ENCODE measurements around the gene CABLES1. TPM values are rescaled to one million over a fixed set of nuclear protein-coding genes. Genes with fewer than 3 reads are reported as not detected.

The CABLES1 gene
- total RNA-seq, 4 donors from 2014 or later = 4.0 to 24.0 (median 10.2) TPM

DNA sequence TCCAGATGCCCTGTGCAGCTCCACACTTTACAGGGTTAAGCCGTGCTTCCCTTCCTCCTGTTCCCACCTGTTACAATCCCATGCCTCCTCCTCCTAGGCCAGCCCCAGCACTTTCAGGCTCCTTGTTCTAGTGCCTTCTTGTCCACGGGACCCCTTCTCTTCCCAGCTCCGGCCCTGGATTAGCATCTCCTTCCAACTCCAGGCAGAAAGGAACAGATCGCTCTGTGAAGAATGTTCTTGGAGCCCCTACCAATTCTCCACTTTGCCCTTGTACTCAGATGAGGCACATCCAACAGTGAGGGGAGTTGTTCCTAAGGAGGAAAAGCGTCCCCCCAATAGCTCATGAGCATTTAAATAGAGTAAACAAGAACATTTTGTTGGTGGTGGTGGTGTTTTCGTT lies 72.7 kb downstream of the CABLES1 start:
- Histone ChIP-seq H3K27me3 (no peaks in the 10 kb centered on the region), H3K36me3 (peaks cover 0 to 5% of the 10 kb centered on the region in 2 donors), H3K4me1 (no peaks in the 10 kb centered on the region), H3K4me3 (no peak overlapping the region), H3K9me3 (peaks cover 0 to 5% (median 0%) of the 10 kb centered on the region in 3 donors), H3K27ac (no peak overlapping the region)
- ATAC-seq = no peak
- TF ChIP-seq POLR2A (IDR thresholded peaks at IDR 0.05) = no peak
- TF ChIP-seq EP300 (IDR thresholded peaks at IDR 0.05) = no peak
- no peak for TF ChIP-seq POLR2AphosphoS5 (IDR thresholded peaks at IDR 0.05)
- TF ChIP-seq, protein P1, sequence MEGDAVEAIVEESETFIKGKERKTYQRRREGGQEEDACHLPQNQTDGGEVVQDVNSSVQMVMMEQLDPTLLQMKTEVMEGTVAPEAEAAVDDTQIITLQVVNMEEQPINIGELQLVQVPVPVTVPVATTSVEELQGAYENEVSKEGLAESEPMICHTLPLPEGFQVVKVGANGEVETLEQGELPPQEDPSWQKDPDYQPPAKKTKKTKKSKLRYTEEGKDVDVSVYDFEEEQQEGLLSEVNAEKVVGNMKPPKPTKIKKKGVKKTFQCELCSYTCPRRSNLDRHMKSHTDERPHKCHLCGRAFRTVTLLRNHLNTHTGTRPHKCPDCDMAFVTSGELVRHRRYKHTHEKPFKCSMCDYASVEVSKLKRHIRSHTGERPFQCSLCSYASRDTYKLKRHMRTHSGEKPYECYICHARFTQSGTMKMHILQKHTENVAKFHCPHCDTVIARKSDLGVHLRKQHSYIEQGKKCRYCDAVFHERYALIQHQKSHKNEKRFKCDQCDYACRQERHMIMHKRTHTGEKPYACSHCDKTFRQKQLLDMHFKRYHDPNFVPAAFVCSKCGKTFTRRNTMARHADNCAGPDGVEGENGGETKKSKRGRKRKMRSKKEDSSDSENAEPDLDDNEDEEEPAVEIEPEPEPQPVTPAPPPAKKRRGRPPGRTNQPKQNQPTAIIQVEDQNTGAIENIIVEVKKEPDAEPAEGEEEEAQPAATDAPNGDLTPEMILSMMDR (IDR thresholded peaks at IDR 0.05) = no peak
- 85 to 98% methylated on average over 3 to 4 of the region's 6 CpGs for WGBS, 2 donors (ENCODE audit: low coverage in 1 of 2)

DNA sequence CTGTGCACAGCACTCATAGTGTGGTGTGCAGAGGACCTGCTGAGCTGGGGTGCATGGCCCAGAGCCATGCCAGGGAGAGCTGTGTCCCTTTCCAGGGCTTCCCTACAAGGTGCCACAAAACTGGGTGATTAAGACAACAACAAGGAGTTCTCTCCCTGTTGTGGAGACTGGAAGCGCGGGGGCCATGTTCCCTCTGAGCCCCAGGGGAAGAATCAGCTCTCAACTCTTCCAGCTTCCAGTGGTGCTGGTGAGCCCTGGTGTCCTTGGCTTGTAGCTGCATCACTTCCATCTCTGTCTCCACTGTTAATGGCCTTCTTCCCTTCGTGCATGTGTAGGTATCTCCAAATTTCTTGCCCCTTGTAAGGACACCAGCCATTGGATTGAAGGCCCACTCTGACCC lies 73.3 kb downstream of the CABLES1 start:
- 75 to 88% methylated on average over 1 to 2 of the region's 3 CpGs for WGBS, 2 donors (ENCODE audit: low coverage in 1 of 2)
- peaks cover 0 to 3% (median 0%) of the 10 kb centered on the region in 3 donors for H3K4me1 ChIP-seq
- no peak for TF ChIP-seq EP300 (IDR thresholded peaks at IDR 0.05)
- TF ChIP-seq POLR2AphosphoS5 (IDR thresholded peaks at IDR 0.05) = no peak
- TF ChIP-seq POLR2A (IDR thresholded peaks at IDR 0.05) = no peak
- TF ChIP-seq, protein P1 (IDR thresholded peaks at IDR 0.05) = no peak
- no peak overlapping the region for H3K27ac ChIP-seq
- no peak overlapping the region for H3K4me3 ChIP-seq
- no peaks in the 10 kb centered on the region for H3K27me3 ChIP-seq
- H3K36me3 ChIP-seq = peaks cover 0 to 5% of the 10 kb centered on the region in 2 donors
- peaks cover 0 to 5% (median 0%) of the 10 kb centered on the region in 3 donors for H3K9me3 ChIP-seq
- no peak for ATAC-seq

DNA sequence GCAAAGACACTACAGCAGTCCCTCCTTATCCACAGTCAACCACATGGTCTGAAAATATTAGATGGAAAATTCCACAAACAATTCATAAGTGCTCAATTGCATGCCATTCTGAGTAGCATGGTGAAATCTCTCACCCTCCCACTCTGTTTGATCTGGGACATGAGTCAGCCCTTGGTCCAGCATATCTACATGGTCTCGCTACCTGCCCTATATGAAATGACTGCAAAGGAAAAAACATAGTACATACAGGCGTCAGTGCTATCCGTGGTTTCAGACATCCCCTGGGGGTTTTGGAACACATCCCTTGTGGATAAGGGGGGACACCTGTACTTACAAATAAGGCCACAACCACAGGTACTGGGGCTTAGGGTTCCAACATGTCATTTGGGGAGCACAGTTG lies 73.7 kb downstream of the CABLES1 start:
- Histone ChIP-seq H3K27ac (no peak overlapping the region), H3K36me3 (peaks cover 0 to 5% of the 10 kb centered on the region in 2 donors), H3K27me3 (no peaks in the 10 kb centered on the region), H3K4me1 (peaks cover 0 to 3% (median 0%) of the 10 kb centered on the region in 3 donors), H3K9me3 (peaks cover 0 to 5% (median 0%) of the 10 kb centered on the region in 3 donors), H3K4me3 (no peak overlapping the region)
- 100% methylated on average over 1 of the region's 3 CpGs; no CpG with 5 or more reads in 1 of the 2 donors for WGBS, 2 donors (ENCODE audit: low coverage in 1 of 2)
- no peak for TF ChIP-seq EP300 (IDR thresholded peaks at IDR 0.05)
- TF ChIP-seq, protein P1 (IDR thresholded peaks at IDR 0.05) = no peak
- no peak for TF ChIP-seq POLR2A (IDR thresholded peaks at IDR 0.05)
- TF ChIP-seq POLR2AphosphoS5 (IDR thresholded peaks at IDR 0.05) = no peak
- no peak for ATAC-seq

DNA sequence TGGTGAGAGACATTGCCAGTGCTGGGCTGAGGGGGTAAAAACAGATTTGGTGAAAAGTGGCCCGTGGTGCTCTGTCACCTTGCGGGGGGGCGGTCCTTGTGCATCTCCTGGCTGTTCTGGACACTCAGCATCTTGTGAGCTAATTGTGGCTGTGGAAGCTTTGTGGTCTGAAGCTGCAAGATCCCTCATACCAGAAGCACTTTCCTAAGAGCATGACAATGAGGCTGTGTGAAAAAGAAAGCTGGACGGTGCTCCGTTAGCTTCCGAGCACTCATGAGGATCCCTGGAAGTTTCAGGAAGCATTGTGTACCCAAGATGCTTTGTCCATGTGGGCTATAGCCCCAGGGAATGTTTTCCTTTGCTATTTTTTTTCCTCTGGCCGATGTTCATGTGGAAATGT lies 74.5 kb downstream of the CABLES1 start:
- no peak for ATAC-seq
- Histone ChIP-seq H3K27me3 (no peaks in the 10 kb centered on the region), H3K27ac (no peak overlapping the region), H3K9me3 (peaks cover 0 to 5% (median 0%) of the 10 kb centered on the region in 3 donors), H3K4me3 (no peak overlapping the region), H3K4me1 (peaks cover 0 to 3% (median 0%) of the 10 kb centered on the region in 3 donors), H3K36me3 (peaks cover 0 to 11% of the 10 kb centered on the region in 2 donors)
- TF ChIP-seq POLR2AphosphoS5 (IDR thresholded peaks at IDR 0.05) (no peak), EP300 (IDR thresholded peaks at IDR 0.05) (no peak), POLR2A (IDR thresholded peaks at IDR 0.05) (no peak)
- TF ChIP-seq, protein P1 (IDR thresholded peaks at IDR 0.05) = no peak
- 84 to 86% methylated on average over 5 to 7 of the region's 7 CpGs for WGBS, 2 donors (ENCODE audit: low coverage in 1 of 2)

DNA sequence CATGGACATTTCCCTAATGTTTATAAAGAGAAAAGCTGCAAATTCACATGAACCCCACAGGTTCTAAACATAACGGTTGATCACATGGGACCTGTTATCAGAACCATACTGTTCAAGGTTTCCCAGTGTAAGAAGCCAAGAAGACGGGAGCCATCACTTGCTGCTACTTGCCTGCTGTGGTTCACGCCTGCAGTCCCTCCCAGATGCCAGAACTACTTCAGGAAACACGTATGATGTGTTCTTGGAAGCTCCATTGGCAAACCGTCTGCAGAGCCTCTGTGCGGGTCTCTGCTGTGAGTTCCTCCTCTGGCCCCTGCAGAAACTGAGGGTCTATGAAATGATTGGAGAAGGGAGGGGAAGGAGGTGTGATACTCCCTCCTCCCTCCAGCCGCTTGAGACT lies 75.2 kb downstream of the CABLES1 start:
- no peak overlapping the region for H3K27ac ChIP-seq
- H3K36me3 ChIP-seq = peaks cover 0 to 17% of the 10 kb centered on the region in 2 donors
- TF ChIP-seq POLR2A (IDR thresholded peaks at IDR 0.05) = no peak
- TF ChIP-seq POLR2AphosphoS5 (IDR thresholded peaks at IDR 0.05) = no peak
- TF ChIP-seq, protein P1 (IDR thresholded peaks at IDR 0.05) = no peak
- TF ChIP-seq EP300 (IDR thresholded peaks at IDR 0.05) = no peak
- peaks cover 0 to 5% (median 0%) of the 10 kb centered on the region in 3 donors for H3K9me3 ChIP-seq
- no peak for ATAC-seq
- WGBS, 2 donors (ENCODE audit: low coverage in 1 of 2) = 48 to 93% methylated on average over 3 to 4 of the region's 7 CpGs
- H3K27me3 ChIP-seq = no peaks in the 10 kb centered on the region
- H3K4me1 ChIP-seq = peaks cover 0 to 3% (median 0%) of the 10 kb centered on the region in 3 donors
- no peak overlapping the region for H3K4me3 ChIP-seq

Data from gastroesophageal sphincter (tissue), 4 donors.